KG1 (cell line): ENCODE measurements around the gene ODAD3.
A peak's percentile ranks its signal among the peaks of the same experiment; 100 is the strongest.

ENCODE experiments used
- DNase-seq: peaks from one replicate; lab custom pipeline; 2025; lab: John Stamatoyannopoulos, UW

The ODAD3 gene

DNA sequence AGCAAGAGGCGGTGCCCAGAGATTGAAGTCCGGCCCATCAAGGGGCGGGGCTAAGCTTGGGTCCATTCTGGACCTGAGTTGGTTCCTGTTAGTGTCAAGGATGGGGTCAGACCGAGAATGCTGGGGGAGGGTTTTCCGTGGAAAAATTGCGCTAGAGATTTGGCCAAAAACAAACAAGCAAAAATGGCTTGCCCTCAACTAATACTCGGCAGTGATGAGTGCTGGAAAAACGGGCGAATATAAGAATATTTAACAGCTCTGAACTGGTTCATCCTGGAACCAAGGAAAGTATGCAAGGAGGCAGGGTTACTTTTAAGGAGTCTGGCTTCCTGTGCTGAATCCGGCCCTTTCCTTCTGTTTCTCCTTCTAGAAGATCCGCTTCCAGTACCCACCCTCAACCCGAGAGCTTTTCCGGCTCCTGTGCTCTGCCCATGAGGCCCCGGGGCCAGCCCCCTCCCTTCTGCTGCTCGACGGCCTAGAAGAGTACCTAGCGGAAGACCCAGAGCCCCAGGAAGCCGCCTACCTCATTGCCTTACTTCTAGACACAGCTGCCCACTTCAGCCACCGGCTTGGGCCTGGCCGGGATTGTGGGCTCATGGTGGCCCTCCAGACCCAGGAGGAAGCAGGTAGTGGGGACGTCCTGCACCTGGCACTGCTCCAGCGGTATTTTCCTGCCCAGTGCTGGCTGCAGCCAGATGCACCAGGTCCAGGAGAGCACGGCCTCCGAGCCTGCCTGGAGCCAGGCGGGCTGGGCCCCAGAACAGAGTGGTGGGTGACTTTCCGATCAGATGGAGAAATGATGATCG, 59.6 kb downstream of the ODAD3 start:
- DNase-seq = peak; percentile 75

DNA sequence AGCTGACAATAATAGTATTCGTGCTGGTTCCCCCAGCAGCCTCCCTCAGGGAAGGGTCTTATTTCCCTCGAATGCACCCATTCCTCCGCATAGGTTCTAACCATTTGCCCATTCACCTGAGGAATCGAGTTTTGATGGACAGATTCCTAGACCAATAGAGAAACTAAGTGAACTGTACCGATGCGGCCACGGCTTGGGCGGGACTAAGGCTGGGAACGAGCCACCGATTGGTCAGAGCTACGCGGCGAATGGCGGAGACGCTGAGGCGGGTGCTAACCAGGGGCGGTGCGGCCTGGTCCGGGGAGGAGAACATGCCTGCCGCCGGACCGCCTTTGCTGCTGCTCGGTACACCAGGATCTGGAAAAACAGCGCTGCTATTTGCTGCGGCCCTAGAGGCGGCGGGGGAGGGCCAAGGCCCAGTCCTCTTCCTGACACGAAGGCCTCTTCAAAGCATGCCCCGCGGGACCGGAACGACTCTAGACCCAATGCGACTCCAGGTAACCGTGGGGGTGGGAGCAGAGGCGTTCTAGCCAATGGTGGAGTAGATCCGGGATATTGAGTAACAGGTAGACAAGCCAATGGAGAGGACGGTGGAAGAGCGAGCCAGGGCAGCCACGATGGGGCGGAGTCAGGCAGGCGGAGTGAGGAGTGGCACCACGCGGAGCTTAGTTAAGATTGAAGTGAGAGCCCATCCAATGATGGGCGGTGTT, 60.3 kb downstream of the ODAD3 start, which contains the start of gene SWSAP1:
Gene SWSAP1, plus strand, starts transcription at position 234 of the 710 bp plus-strand sequence. Its CDS starts 15 bp downstream, at position 249.
- DNase-seq = peak; percentile 100

DNA sequence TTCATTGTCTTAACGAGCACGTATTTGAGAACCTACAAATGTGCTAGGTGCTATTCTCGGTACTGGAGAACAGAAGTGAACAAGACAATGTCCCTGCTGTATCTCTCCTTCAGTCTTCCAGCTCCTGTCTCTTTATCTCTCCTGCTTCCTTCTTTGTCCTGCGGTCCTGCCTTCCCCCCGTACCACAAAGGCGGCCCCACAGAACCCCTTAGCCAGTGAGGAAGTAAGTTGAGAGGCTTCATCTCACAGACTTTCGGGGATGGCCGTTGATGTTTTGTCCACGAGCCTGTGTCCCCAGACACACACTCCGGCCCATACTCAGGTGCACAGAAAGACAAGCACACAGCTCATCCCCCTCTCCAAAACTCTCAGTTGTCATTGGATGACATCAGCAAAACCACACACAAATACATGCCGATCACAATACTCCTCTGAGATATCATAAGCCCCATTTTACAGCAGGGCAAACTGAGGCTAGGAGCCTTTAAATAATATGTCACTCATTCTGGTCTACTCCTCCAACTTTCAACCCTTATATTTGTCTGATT, 61.0 kb downstream of the ODAD3 start:
- DNase-seq = no peak

DNA sequence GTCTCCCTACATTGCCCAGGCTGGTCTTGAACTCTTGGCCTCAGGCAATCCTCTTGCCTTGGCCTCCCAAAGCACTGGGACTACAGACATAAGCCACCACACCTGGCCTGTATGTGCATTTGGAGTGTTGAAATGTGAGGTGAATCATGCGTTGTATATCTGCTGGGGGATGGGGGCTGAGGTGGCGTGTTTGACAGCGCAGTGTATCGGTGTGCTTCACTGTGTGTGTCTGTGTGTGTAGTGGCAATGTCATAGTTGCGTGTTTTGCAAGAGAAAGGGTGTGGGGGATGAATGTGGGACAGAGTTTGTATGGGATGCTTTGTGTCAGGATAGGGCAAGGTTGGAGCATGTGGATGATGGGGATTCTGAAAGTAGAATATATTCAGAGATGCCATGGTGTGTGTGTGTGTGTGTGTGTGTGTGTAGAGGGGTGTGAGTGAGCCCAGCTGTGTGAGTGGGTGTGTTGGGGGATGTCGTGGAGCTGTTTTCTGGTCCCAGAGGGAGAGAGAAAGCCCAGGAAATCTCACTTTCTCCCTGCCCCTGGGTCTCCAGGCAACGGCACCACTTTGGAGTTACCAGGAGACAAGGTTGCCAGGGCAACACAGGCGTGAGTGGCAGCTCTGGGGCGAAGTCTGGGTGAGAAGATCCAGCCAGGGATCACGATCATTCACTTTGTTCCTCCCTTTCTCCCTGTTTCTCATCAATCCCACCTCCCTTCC, 61.6 kb downstream of the ODAD3 start:
- no peak for DNase-seq

DNA sequence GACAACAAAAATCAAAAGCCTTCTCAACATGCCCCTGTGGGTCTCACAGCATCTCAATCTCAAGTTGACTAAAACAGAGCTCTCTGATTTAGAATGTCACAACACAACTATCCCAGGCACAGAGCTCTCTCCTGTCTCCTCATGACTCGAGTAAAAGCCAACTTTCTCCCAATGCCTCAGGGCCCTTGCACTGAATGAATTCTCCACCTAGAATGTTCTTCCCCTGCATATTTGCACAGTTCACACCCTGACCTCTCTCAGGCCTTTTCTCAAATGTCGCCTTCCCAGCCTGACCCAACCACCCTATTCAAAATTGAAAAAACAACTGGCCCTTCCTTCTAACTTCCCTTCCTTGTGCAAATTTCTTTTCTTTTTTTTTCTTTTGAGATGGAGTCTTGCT, 64.2 kb downstream of the ODAD3 start:
- no peak for DNase-seq
